ENCODE measurements around the gene STX3.
"Not testable (repeated sequence)": the region's sequence is repeated elsewhere in the genome, so short reads cannot be mapped to it uniquely, and the experiment has no call there.

Gene STX3

DNA sequence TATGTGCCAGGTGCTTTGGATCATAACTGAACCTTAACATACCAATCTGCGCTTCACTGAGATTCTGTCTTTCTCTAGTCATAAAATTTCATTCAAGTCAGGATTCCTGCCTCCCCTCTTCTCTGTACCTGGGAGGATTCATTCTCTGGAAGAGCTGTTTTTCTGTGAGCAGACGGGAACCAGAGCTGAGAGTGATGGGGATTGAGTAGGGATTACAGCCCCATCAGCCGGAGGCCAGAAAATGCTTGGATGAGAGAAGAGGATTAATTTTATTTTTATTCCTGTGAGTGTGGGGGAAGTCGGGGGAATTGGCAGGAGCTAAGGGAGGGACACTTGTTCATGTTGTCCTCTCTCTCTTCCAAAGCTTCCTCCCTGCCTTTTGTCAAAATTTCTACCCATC is 4.7 kb downstream of the STX3 start:
- no peak for DNase-seq

DNA sequence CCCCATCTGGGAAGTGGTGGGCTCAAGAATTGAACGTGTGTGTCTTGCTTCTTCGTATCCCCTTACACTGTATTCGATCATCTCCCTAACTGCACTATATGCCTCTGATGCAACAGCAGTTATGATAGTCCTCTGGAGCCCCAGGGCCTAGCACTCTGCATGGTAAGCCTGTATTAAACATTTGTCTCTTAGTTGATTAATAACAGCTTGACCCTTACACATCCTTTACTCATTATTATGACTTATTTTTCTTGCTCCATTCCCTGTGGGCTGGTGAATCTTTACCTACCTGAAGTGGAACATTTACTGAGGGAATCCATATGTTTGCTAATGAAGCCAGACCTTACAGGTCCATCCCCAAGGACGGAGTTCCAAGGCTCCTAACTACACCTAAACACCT is 5.6 kb downstream of the STX3 start:
- DNase-seq: no peak

DNA sequence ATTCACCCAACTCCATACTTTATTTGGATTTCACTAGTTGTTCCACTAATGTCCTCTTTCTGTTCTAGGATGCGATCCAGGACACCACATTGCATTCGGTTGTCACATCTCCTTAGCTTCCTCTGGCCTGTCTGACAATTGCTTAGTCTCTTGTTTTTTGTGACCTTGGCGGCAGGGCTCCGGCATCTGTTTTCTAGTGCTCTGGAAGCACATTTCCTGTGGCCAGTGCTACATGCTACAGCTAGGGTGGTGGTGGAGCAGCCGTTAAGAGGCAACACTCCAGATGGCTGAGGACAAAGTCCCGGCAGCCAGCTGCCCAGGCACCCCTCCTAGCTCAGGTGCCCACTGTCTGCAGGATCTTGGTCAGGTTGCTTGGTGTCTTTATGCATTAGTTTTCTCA is 6.8 kb downstream of the STX3 start:
- DNase-seq: no peak

DNA sequence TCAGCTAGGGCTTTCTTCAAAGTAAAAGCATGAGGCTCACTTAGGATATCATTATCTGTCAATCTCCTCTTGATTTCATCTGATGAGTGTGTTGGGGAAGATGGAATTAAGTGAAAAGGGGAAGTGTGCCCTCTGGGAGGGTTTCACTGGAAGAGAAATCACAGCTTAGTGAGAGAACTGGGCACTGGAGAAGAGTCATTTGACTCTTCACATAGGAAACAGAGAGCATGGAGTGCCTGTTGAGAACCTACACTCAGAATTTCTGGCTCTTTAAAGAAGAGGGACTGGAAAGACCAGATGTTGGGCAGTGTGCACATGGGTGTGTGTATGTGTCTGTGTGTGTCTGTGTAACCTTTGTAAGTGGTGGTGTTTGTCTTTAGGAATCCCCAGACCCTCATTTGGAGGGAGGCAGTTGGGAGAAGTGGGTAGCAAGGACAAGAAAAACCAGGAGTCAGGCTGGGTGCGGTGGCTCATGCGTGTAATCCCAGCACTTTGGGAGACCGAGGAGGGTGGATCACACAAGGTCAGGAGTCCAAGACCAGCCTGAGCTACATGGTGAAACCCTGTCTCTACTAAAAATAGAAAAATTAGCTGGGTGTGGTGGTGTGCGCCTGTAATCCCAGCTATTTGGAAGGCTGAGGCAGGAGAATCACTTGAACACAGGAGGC is 10.0 kb downstream of the STX3 start:
- no peak for DNase-seq

DNA sequence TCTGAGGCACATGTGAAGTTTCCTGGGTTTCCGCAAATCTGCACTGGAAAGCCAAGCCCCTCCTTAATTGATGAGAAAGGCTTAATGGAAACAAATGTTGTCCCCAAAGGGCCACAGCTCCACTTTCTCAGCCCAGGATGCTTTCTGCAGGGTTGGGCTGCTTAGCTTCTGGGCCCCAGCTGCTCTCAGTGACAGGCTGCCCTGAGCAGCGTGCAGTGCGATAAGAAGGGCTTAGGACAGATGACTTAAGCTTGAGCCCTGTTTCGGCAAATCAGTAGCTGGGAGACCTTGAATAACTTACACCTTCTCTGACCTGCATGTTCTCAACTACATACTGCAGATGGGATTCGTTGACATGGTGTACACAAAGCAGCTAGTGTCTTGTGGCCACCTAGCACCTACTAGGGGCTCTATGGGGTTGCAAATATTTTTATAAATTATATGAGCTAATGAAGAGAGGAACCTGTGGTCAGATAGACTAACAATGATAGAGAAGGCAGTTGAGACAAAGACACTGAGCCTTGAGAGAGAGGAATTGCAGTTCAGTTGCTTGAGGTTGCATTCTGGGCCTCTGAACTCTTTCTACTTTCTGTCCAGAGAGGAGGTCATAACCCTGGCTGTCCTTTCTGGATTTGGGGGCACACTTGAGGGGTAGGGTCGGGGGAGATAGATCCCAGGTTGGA is 11.5 kb downstream of the STX3 start:
- no peak for DNase-seq

DNA sequence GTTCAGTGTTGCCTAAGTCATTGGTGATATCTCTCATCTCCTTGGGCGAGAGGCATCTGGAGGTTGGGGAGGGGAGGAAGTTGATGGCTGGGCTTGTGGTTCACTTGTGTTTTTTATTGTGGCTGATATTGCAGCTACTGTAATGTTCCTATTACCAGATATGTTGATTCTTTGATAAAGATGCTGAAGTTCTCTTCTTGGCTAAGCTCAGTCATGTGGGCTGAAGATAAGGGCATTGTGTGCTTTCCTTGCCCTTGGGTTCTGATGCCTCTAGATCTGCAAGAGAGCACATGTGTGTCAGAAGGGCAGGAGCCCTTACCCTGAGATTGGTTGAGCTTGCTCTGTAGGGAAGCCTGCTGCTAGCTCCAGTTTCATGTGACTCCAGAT is 12.0 kb downstream of the STX3 start:
- no peak for DNase-seq

DNA sequence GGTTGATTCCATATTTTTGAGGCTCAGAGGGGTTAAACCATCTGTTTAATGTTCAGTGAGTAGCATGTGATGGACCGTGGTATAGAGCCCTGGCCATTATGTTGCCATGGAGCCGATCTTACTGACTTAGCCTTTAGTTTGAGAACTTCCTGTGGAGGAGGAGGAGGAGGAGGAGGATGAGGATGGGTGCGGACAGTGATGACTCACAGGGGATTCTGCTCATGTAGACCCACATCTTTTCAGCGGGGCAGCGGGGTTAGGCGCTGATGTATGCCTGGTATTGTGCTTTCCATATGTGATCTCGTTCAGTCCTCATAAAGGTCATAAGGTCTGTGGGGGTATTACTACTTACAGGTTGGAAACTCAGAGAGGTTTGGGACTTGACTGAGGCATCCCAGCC is 13.9 kb downstream of the STX3 start:
- no peak for DNase-seq

DNA sequence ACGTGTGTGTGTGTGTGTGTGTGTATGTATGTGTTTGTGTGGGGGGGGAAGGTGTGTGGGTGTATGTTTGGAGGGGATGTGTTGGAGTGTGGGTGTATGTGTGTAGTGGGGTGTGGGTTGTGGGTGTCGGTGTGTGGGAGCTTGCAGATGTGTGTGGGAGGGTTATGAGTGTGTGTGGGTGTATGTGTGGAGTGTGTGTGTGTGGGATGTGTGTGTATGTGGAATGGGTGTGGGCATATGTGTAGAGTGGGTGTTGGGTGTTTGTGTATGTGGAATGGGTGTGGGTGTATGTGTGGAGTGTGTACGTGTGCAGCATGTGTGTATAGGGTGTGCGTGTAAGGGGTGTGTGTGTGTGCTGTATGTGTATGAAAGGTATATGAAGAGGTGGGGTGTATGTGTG is 14.7 kb downstream of the STX3 start:
- no peak for DNase-seq

DNA sequence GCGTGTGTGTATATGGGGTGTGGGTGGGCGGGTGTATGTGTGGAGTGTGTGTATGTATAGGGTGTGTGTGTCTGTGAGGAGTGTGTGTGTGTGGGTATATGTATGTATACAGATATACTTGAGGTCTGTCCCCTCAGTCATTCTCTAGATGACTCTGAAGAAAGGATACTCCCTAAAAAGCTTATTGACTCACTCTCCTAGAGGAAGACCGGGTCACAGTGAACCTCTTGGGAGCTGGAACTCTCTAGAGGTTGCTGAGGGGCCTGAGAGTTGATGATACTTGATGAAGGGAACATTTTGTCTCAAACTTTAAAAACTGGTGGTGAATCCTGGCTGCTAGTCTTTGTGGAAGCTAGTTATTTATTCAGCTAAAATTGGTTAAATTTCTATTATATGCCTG is 15.1 kb downstream of the STX3 start:
- DNase-seq: no peak

DNA sequence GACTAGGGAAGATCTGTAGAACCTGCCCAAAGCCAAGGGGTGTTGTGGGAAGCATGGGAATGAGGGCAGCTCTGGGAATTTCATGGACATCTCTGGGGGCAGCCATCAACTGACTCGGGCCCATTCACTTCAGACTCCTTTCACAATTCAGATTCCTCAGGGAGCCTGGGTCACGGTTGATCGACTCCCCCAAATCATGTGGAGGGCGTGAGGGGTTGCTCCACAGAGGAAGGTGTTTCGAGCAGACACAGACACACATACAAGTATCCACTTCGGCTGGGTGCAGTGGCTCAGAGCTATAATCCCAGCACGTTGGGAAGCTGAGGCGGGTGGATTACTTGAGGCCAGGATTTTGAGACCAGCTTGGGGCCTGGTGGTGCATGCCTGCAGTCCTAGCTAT is 15.7 kb downstream of the STX3 start:
- no peak for DNase-seq

DNA sequence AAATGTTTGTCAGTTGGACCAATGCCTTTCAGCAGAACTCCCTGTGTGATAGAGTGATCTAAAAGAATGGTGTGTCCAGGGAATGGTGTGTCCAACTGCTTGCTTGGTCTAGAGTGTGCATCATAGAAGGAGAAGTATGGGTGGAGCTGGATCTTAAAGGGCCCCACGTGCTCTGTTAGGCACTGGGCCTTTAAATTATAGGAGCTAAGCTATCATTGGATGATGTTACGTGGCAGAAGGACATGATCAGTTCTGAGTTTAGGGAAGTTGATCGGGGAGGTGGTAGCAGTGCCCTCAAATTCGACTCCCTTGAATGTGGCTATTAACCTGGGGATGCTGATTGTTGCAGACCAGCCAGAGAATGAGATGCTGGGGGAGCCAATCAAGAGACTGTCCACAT is 16.4 kb downstream of the STX3 start:
- DNase-seq: no peak

DNA sequence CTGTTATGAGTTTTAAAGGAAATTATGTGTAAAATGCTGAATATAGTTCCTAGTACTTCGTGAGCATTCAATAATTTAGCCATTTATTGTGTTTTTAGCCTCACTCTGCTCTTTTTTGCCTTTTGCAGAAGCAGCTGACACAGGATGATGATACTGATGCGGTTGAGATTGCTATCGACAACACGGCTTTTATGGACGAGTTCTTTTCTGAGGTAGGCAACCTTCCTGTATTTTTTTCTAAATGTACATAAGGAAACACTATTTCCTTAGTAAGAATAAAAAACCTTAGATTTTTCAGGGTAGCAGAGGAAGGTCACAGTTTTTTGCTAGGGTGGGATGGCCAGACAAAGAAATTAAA is 17.9 kb downstream of the STX3 start:
- DNase-seq: no peak

DNA sequence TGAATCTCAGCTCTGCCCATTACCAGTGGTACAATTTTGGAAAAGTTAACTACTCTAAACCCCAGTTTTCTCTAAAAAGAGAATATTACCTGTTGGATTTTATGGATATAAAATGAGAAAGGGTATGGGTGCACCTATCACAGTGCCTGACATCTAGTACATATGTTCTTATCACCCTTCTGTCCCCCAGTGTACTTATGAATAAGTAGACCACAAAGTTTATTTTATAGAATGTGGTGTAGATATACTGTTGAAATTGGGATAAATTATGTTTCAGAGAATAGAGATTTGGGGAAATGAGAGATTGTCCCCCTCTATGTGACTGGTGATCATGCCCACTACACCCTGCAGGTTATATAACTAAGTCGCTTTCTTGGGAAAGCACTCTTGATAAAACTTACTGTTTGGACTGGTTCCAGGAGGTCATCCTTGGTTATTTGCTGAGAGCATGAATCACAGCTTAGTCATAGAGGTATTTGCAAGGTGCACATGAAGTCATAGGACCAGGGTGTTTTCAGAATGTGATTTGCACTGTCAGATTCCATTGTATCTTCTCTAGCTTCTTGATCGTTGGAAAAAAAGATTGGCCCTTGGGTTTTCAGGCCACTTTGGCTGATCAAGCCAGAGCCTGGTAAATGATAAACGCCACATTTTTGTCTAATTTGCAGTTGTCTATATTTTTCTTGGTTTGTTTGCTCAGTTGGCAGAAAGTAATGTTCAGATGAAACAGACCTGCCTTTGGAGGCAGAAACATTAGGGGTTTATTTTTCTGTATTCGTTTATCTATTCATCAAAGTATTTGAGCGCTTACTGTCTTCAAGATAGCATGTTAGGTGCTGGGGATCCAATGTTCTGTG is 21.3 kb downstream of the STX3 start:
- no peak for DNase-seq

DNA sequence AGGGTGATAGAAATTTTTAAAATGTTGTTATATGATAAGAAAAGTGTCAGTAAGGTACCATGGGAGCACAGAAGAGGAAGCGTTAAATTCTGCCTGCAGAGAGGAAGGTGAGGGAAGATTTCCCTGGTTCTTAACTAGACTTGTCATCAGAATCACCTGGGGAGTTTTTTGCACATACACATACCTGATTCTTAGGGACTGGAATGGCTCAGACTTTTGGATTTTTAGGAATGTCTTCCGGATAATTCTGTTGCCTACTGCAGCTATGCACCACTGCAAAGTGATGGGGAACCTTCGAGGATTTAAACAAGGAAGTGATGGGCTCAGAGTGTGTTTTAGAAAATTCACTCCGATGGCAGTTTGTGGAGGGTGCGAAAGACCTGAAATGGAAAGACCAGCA is 21.9 kb downstream of the STX3 start:
- DNase-seq: no peak

DNA sequence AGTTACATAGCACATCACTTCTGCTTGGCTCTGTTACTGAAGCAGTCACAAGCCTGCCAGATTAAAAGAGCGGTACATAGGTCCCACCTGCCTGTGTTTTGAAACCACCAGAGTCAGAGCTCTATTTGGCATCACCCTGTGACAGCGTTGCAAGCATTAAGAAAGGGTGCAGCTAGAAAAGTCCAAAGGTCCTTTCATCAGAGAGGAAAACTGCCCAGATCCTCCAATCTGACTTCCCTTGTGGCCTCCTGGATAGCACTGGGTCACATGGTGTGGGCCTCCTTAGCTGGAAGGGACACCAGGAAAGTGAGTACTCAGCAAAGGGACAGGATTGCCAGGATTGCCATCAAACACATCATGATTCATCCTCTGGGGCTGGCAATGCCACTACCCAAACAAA is 22.9 kb downstream of the STX3 start:
- no peak for DNase-seq

DNA sequence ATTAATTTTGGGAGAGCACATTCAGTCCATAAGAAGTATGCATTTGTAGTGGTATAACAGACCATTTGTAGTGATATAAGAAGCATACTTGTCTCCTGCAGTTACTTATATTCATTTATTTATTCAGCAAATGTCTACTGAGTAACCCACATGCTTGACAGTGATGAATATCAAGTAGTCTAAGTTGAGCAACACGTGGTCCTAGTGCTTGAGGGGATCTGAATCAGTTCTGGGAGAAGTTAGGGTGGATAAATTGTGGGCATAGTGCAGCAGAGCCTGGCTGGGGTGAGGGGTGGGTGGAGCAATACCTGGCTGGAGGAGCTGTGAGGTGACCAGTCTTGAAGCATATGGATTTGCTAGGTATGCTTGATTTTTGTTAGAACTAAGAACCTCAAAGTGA is 24.3 kb downstream of the STX3 start:
- DNase-seq: no peak

DNA sequence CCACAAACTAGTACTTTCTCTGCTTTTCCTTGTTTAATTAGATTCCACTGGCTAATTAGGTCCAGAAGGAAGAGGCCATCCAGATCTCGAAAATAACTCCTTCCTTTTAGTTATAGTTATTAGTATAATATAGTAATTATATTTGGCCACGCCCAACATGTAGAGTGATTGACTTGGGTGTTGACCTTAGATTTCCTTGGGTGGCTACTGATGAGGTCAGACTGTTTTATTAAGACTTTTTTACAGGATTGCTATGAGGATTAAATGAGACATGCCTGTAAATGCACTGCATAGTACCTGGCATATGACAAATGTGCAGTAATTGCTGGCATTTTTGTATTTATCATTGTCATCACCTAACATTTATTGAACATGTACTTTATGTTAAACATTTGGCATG is 26.9 kb downstream of the STX3 start:
- DNase-seq: no peak

DNA sequence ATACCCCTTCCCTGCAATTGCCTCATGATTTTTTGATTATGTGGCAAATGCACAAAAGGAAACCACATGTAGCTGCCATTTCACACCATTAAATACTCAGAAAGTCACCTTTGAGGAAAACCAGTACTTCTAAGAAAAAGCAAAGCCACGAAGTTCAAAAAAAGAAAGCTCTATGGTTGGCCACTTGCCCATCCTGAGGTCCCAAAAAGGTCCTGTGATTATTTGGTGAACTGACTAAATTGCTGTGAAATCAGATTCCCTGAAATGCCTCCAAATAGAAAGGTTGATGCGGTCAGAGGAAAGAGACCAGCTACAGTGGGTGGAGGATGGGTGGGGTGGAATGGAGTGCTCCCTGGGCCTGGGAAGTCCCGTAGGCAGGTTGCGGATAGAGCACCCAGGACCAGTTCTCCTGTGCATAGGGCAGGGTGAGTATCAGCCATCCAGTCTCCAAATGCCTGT is 28.5 kb downstream of the STX3 start:
- no peak for DNase-seq

DNA sequence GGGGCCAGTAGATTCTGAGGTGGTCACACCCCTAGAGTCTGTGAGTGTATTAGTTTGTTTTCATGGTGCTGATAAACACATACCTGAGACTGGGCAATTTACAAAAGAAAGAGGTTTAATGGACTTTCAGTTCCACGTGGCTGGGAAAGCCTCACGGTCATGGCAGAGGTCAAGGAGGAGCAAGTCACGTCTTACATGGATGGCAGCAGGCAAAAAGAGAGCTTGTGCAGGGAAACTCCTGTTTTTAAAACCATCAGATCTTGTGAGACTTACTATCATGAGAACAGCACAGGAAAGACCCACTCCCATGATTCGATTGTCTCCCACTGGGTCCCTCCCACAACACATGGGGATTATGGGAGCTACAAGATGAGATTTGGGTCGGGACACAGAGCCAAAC is 29.3 kb downstream of the STX3 start:
- not testable (repeated sequence) for DNase-seq

DNA sequence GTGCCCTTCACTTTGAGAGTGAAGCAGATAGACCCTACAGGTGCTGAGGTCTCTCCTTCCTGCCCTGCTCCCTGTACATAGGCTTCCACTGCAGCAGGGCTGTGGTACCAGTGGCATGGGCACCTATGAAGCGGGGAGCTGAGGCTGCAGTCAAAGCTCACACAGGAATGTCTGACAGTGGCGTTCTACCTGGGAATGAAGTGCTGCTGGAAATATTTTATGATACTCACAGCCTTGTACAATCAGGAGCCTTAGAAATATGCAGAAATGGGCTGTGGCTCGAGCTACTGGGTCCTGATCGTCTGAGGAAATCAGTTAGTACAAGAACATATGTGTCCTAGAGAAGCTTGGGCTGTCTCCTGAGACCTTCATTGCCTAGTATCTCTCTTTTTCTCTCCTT is 30.6 kb downstream of the STX3 start:
- no peak for DNase-seq

DNA sequence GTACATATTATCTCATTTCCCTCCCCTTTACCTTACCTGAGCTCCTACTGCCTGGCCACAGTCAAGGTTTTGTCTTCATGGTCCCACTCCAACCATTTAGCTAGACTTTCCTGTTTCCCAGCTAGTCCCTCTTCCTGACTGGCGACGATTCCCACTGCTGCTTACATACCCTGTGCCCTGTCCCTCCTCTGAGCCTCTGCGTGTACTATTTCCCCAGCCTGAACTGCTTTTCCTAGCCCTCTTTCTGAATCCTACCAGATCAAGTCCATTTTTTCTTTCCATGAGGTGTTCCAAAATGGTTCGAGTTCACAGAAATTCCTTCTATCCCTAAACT is 32.0 kb downstream of the STX3 start:
- DNase-seq: no peak

DNA sequence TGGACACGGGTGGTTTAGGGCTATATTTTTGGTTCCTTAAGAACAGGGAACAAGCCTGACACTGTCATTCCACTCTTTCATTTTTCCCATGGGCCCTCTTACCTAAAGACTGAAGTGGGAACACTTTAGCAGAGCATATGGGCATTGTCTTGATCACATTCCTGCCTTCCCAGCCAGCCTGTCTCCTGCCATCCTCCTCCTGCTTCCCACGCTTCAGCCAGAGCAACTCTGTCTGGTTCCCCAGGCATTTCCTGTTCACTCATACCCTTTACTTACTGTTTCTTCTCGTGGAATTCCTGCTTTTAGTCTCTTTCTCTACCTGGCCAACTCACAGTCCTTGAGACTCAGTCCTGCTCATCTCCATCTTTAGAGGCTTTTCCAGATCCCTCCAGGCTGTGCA is 32.6 kb downstream of the STX3 start:
- no peak for DNase-seq

DNA sequence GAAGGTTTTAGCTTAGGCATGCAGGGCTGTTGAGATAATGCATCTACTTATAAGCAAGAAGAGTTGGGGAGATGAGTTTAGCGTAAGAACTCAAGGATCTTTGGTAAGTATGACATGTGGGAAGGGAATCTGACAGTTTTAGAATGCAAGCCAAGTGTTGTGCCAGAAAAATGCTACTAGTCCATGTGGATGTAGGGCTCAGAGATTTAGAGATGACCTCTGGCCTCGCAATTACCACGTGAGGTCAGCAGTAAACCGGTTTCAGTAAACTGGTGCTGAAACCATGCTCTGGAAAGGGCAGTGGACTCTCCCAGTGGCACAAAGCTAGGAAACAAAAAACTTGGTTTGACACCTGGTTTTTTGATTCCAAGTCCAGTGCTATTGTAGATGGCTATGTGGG is 36.5 kb downstream of the STX3 start:
- DNase-seq: no peak

DNA sequence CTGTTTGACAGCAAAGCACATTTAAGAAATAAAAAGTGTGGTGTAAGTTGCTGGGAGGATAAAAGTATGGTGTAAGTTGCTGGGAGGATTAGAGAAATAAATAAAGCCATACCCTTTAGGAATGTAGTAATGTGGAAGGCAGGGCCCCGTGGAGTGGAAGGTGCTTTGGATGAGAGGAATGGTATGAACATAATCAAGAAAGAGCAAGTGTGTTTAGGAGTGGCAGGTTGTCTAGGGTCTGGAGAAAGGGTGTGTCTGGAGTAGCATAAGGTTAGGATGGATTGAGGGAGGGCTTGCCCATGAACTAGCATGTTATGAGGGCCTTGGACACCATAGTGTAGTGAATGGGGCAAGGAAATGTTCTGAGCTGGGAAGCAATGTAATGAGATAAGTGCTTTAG is 37.3 kb downstream of the STX3 start:
- DNase-seq: no peak
